Measurements from ENCODE around the gene ADAMTS17.

ADAMTS17 gene

DNA sequence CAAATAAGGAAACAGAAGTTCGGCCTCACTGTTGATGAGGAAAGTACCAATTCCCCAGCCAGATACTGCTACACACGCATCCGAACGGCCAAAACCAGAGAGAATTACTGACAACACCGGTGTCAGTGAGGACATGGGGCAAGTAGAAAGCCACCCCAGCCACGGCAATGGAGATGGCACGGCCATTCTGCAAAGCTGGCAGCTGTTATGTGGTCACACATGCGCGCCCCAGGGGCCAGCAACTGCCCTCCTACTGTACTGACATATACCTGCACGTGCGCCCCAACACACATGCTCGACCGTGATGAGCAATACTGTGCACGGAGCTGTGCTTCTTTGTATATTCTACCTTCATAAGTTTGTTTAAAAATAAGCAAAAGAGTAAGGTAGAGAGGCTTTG lies 217.4 kb downstream of the ADAMTS17 start:
- Histone ChIP-seq H3K9me3 (ENCODE audit: control insufficient read depth, insufficient read depth, low read length) (peaks cover 5% of the 10 kb centered on the region; the same call in 1 of the 2 replicates), H3K9ac (ENCODE audit: low read depth, low read length) (no peak overlapping the region), H3K4me1 (ENCODE audit: insufficient read depth, low read length) (no peaks in the 10 kb centered on the region), H3K36me3 (ENCODE audit: insufficient read depth, low read length) (no peaks in the 10 kb centered on the region)

DNA sequence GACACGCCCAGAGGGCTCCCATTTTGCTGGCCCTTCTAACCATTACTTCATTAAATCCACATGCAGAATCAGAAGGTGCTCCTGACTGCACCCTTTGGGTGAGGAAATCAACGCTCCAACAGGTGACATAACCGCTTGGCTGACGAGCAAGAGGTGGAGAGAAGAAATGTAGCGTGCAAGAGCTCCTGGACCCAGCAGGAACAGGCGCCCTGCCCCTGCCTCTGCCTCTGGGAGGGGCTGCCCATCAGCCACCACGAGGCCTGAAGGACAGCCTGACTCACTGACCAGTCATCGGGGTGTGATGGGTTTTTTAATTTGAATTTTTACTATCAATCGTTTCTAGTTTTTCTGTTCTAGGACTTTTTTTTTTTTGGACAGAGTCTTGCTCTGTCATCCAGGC lies 218.2 kb downstream of the ADAMTS17 start:
- H3K9ac ChIP-seq (ENCODE audit: low read depth, low read length): no peak overlapping the region
- peaks cover 5% of the 10 kb centered on the region; the same call in 1 of the 2 replicates for H3K9me3 ChIP-seq (ENCODE audit: control insufficient read depth, insufficient read depth, low read length)
- no peaks in the 10 kb centered on the region for H3K4me1 ChIP-seq (ENCODE audit: insufficient read depth, low read length)
- H3K36me3 ChIP-seq (ENCODE audit: insufficient read depth, low read length): no peaks in the 10 kb centered on the region

- Histone ChIP-seq H3K36me3 (ENCODE audit: insufficient read depth, low read length) (no peaks in the 10 kb centered on the region), H3K4me1 (ENCODE audit: insufficient read depth, low read length) (no peaks in the 10 kb centered on the region), H3K9ac (ENCODE audit: low read depth, low read length) (no peak overlapping the region), H3K9me3 (ENCODE audit: control insufficient read depth, insufficient read depth, low read length) (peaks cover 5% of the 10 kb centered on the region; the same call in 1 of the 2 replicates)
These were observed 220.5 kb downstream of the ADAMTS17 start for GRCh38 chr15:100121285-100121684.

DNA sequence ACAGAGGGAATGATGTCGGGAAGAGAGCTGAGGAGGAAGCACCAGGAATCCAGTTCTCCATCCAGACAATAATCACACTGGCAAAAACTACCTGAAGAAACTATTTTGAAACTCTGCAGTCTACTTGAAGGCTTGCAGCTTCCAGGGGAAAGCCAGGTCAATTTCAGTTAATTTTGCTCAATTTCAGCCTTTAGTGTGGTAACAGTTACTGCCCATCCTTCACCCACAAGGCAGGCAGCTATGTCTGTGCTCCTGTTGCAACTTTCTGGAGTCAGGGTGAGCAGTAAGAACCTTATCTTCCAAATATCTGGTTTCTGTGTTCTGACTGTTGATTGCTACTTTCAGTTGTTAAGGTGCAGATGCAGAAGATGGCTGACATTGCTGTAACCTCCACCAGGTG lies 221.7 kb downstream of the ADAMTS17 start:
- no peaks in the 10 kb centered on the region for H3K36me3 ChIP-seq (ENCODE audit: insufficient read depth, low read length)
- no peaks in the 10 kb centered on the region for H3K4me1 ChIP-seq (ENCODE audit: insufficient read depth, low read length)
- peaks cover 5% of the 10 kb centered on the region; the same call in 1 of the 2 replicates for H3K9me3 ChIP-seq (ENCODE audit: control insufficient read depth, insufficient read depth, low read length)
- no peak overlapping the region for H3K9ac ChIP-seq (ENCODE audit: low read depth, low read length)

- H3K4me1 ChIP-seq (ENCODE audit: insufficient read depth, low read length): peaks cover 8% of the 10 kb centered on the region; the same call in 1 of the 2 replicates
- peaks cover 5% of the 10 kb centered on the region; the same call in 1 of the 2 replicates for H3K9me3 ChIP-seq (ENCODE audit: control insufficient read depth, insufficient read depth, low read length)
- H3K36me3 ChIP-seq (ENCODE audit: insufficient read depth, low read length): no peaks in the 10 kb centered on the region
- H3K9ac ChIP-seq (ENCODE audit: low read depth, low read length): no peak overlapping the region
These were observed 223.2 kb downstream of the ADAMTS17 start for GRCh38 chr15:100118546-100118945.

DNA sequence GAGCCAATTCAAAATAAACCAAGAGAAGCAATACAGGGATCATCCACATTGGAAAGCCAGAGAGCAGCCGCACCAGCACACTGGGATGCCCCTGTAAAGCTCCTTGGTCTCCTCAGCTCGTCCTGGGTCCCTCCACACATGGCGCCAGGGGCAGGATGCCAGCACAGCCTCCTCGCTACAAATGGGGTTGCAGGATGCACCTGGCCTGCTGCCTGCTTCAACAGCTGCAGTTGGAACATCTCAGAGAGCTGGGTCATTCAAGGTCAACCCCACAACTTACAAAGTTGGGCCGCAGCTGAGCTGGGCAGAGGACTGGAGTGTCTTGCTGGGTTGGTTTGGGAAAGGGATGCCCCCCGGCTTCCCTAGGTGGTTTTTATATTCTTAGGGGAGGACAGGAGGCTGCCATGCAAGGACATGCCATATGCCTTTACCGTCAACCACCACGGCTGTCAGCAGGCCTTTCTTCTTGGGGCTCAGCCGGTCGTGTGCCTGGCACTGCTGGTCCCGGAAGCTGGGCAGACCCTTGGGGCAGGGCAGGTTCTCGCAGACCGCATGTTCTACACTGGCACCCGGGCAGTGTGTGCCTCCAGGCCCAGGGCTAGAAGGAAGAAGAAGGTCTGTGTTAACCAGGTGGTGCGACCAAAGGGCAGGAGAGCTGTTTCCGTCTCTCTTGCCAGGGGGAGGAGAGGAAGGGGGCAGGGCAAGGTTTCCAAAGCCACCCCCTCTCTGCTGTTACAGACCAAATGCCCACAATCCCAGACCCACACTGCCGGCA lies 225.2 kb downstream of the ADAMTS17 start:
- Histone ChIP-seq H3K9ac (ENCODE audit: low read depth, low read length) (no peak overlapping the region), H3K36me3 (ENCODE audit: insufficient read depth, low read length) (no peaks in the 10 kb centered on the region), H3K4me1 (ENCODE audit: insufficient read depth, low read length) (peaks cover 8% of the 10 kb centered on the region; the same call in 1 of the 2 replicates), H3K9me3 (ENCODE audit: control insufficient read depth, insufficient read depth, low read length) (peaks cover 1% of the 10 kb centered on the region; the same call in 1 of the 2 replicates)

- Histone ChIP-seq H3K4me1 (ENCODE audit: insufficient read depth, low read length) (peaks cover 8% of the 10 kb centered on the region; the same call in 1 of the 2 replicates), H3K9ac (ENCODE audit: low read depth, low read length) (no peak overlapping the region), H3K36me3 (ENCODE audit: insufficient read depth, low read length) (no peaks in the 10 kb centered on the region), H3K9me3 (ENCODE audit: control insufficient read depth, insufficient read depth, low read length) (no peaks in the 10 kb centered on the region; the same call in 1 of the 2 replicates)
These were observed 226.1 kb downstream of the ADAMTS17 start for GRCh38 chr15:100115711-100116090.

DNA sequence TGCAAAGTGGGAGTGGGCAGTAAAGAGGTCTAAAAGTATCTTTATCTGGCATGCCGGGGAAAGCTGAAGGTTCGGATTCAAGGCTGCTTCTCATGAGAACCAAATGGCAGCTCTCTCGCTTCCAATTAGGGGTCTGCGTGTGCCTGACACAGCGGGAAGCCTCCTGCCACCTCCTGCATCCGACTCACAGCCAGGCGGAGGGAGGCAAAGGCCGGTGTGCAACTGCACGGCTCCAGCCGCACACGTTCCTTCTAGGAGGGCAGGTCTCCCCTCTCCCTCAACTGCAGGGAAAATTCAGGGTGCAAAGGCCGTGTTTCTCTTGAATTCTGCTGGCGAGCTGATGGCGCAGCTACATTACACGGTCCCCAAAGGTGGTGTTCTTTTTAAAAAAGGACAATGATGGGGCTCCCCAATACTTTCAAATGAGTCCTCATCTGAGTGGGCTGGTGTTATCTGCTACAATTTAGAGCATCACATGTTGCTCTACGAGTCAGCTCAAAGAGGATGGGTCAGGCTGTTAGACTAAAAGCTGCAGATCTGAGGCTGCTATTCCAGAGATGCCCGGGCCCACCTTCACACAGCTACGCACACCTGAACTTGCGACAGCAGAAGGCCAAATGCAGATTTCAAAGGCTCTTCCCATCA lies 226.6 kb downstream of the ADAMTS17 start:
- Histone ChIP-seq H3K9me3 (ENCODE audit: control insufficient read depth, insufficient read depth, low read length) (no peaks in the 10 kb centered on the region; the same call in 1 of the 2 replicates), H3K9ac (ENCODE audit: low read depth, low read length) (no peak overlapping the region), H3K4me1 (ENCODE audit: insufficient read depth, low read length) (peaks cover 8% of the 10 kb centered on the region; the same call in 1 of the 2 replicates), H3K36me3 (ENCODE audit: insufficient read depth, low read length) (no peaks in the 10 kb centered on the region)

DNA sequence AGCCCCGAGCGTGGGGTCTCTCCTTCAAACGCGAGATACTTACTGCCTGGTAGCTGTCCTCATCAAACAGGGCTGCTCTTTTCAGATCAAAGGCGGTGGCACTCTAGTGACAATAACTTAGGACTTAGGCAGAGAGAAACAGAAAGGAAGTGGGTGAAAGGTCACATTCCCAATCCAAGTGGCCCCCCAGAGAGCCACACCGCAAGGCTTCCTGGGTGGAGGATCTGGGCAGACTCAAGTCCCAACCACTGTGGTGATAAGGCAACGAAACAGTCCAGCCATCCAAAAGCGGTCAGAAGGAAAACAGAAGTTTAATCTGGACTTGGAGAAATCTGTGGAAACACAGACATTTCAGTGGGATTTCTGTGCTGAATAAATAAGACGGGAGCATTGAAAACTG lies 227.2 kb downstream of the ADAMTS17 start:
- Histone ChIP-seq H3K4me1 (ENCODE audit: insufficient read depth, low read length) (peaks cover 8% of the 10 kb centered on the region; the same call in 1 of the 2 replicates), H3K9ac (ENCODE audit: low read depth, low read length) (no peak overlapping the region), H3K36me3 (ENCODE audit: insufficient read depth, low read length) (no peaks in the 10 kb centered on the region), H3K9me3 (ENCODE audit: control insufficient read depth, insufficient read depth, low read length) (no peaks in the 10 kb centered on the region)

DNA sequence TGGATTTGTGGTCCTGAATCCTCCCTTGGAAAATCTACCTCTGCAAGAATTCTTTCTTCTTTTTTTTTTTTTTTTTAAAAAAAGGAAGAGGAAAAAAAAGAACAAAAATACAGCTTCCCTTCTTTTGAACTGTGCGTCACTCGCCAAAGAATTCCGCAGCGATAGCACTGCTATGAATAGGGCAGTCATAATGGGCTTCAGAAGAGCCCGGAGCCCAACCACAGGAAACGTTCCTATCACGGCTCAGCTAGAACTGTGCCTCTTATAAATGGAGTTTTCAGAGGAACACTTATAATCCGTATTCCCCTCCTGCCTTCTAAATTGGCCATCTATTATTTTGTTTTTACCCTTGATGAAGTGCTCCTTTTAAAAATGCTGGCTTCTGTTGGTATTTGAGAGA lies 227.7 kb downstream of the ADAMTS17 start:
- no peaks in the 10 kb centered on the region for H3K9me3 ChIP-seq (ENCODE audit: control insufficient read depth, insufficient read depth, low read length)
- H3K4me1 ChIP-seq (ENCODE audit: insufficient read depth, low read length): peaks cover 8% of the 10 kb centered on the region; the same call in 1 of the 2 replicates
- H3K36me3 ChIP-seq (ENCODE audit: insufficient read depth, low read length): no peaks in the 10 kb centered on the region
- H3K9ac ChIP-seq (ENCODE audit: low read depth, low read length): no peak overlapping the region

GRCh38 chr15:100113351-100114080 lies 228.3 kb downstream of the ADAMTS17 start:
- Histone ChIP-seq H3K9me3 (ENCODE audit: control insufficient read depth, insufficient read depth, low read length) (no peaks in the 10 kb centered on the region), H3K36me3 (ENCODE audit: insufficient read depth, low read length) (no peaks in the 10 kb centered on the region), H3K4me1 (ENCODE audit: insufficient read depth, low read length) (peaks cover 8% of the 10 kb centered on the region; the same call in 1 of the 2 replicates), H3K9ac (ENCODE audit: low read depth, low read length) (no peak overlapping the region)

- Histone ChIP-seq H3K4me1 (ENCODE audit: insufficient read depth, low read length) (peaks cover 8% of the 10 kb centered on the region; the same call in 1 of the 2 replicates), H3K9me3 (ENCODE audit: control insufficient read depth, insufficient read depth, low read length) (no peaks in the 10 kb centered on the region), H3K36me3 (ENCODE audit: insufficient read depth, low read length) (no peaks in the 10 kb centered on the region)
These were observed 229.0 kb downstream of the ADAMTS17 start for GRCh38 chr15:100112636-100113305.

GRCh38 chr15:100112061-100112420 lies 229.7 kb downstream of the ADAMTS17 start:
- Histone ChIP-seq H3K4me1 (ENCODE audit: insufficient read depth, low read length) (peaks cover 8% of the 10 kb centered on the region; the same call in 1 of the 2 replicates), H3K9ac (ENCODE audit: low read depth, low read length) (no peak overlapping the region), H3K36me3 (ENCODE audit: insufficient read depth, low read length) (no peaks in the 10 kb centered on the region)

More at GRCh38 chr15:100112636-100113305, 229.0 kb downstream of the ADAMTS17 start:
- H3K9ac ChIP-seq (ENCODE audit: low read depth, low read length): no peak overlapping the region

More at GRCh38 chr15:100112061-100112420, 229.7 kb downstream of the ADAMTS17 start:
- H3K9me3 ChIP-seq (ENCODE audit: control insufficient read depth, insufficient read depth, low read length): no peaks in the 10 kb centered on the region

Measured in ES-I3 (cell line).